PFSK-1 (cell line): ENCODE data around the gene PRC1.

Source experiments
- FOXP2 ChIP-seq: optimal IDR thresholded peaks from 2 replicates; pipeline ENCODE3; 2011; ENCODE audit warnings: borderline replicate concordance, control low read depth, inconsistent platforms; ENCODE audit not compliant: insufficient read depth; ENCODE audit errors: extremely low read length, extremely low read depth
- POLR2AphosphoS5 ChIP-seq: IDR thresholded peaks from 2 replicates; pipeline ENCODE4 v1.6.1; 2012; ENCODE audit warnings: low read depth, mild to moderate bottlenecking, control low read depth, low read length, moderate library complexity
- REST ChIP-seq, 2 experiments: IDR thresholded peaks; 2 replicates each; pipeline versions ENCODE4 v1.6.1 to v1.8.0; 2011 to 2012; ENCODE audit warnings: low read depth in 2 of 2, low read length in 2 of 2, control low read depth in 1 of 2, inconsistent platforms in 1 of 2, mild to moderate bottlenecking in 1 of 2, moderate library complexity in 1 of 2; ENCODE audit not compliant: insufficient read depth in 1 of 2
- SIN3A ChIP-seq: IDR thresholded peaks from 2 replicates; pipeline ENCODE4 v1.6.1; 2012; ENCODE audit warnings: mild to moderate bottlenecking, low read length, moderate library complexity, borderline replicate concordance; ENCODE audit not compliant: insufficient read depth
- TAF1 ChIP-seq: IDR thresholded peaks from 2 replicates; pipeline ENCODE4 v1.6.1; 2012; ENCODE audit warnings: low read length, control low read depth, borderline replicate concordance; ENCODE audit not compliant: insufficient read depth

Gene PRC1

GRCh38 chr15:90947577-90948357 is 46.6 kb downstream of the PRC1 start:
- TF ChIP-seq SIN3A: no peak
- TF ChIP-seq POLR2AphosphoS5: no peak

GRCh38 chr15:90946941-90947576 is 47.3 kb downstream of the PRC1 start:
- TF ChIP-seq FOXP2 (no peak), SIN3A (no peak), REST (IDR thresholded peaks at IDR 0.05; ENCODE audit: insufficient read depth in 1 of 2, low read depth in 2 of 2, low read length in 2 of 2) (no peak), TAF1 (no peak), POLR2AphosphoS5 (no peak)

DNA sequence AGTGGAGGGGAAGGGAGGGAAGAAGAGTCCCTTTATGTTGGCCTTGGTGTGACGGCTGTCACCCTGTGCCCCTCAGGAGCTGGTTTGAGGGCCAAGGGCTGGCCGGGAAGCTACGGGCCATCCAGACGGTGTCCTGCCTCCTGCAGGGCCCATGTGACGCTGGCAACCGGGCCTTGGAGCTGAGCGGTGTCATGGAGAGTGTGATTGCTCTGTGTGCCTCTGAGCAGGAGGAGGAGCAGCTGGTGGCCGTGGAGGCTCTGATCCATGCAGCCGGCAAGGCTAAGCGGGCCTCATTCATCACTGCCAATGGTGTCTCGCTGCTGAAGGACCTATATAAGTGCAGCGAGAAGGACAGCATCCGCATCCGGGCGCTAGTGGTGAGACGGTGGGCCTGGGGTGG is 47.8 kb downstream of the PRC1 start:
- no peak for TF ChIP-seq FOXP2
- no peak for TF ChIP-seq SIN3A
- no peak for TF ChIP-seq POLR2AphosphoS5
- no peak for TF ChIP-seq TAF1
- TF ChIP-seq REST (IDR thresholded peaks at IDR 0.05; ENCODE audit: insufficient read depth in 1 of 2, low read depth in 2 of 2, low read length in 2 of 2): no peak

- TF ChIP-seq FOXP2: no peak
- no peak for TF ChIP-seq TAF1
Measured at GRCh38 chr15:90945091-90945490, 49.2 kb downstream of the PRC1 start.

DNA sequence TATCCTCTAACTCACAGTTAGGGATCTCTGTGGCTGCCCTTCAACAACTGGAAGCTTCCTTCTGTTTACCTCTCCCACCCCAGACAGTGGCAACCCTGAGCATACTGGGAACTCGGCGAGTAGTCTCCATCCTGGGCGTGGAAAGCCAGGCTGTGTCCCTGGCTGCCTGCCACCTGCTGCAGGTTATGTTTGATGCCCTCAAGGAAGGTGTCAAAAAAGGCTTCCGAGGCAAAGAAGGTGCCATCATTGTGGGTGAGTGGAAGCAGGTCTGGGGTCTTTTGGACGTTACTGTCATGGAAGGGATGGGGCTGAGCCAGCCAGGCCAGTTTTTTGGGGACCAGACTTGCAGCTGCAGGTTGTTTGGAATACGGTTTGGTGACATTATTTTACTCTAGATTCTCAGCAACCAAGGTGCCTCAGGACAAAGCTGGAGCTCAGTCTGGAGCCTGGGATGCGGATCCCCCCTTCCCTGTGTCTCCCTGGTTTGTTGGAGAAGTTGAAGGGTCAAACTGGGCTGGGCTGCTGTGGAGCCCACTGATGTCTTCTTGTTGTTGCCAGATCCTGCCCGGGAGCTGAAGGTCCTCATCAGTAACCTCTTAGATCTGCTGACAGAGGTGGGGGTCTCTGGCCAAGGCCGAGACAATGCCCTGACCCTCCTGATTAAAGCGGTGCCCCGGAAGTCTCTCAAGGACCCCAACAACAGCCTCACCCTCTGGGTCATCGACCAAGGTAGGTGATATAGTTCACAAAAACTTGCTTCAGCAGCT is 51.8 kb downstream of the PRC1 start:
- no peak for TF ChIP-seq SIN3A
- TF ChIP-seq POLR2AphosphoS5: no peak
- no peak for TF ChIP-seq FOXP2

GRCh38 chr15:90941038-90941437 is 53.3 kb downstream of the PRC1 start:
- TF ChIP-seq TAF1: no peak
- TF ChIP-seq FOXP2: no peak
- no peak for TF ChIP-seq SIN3A
- TF ChIP-seq POLR2AphosphoS5: no peak
- TF ChIP-seq REST (IDR thresholded peaks at IDR 0.05; ENCODE audit: insufficient read depth in 1 of 2, low read depth in 2 of 2, low read length in 2 of 2): no peak
